Subcutaneous adipose tissue (tissue), 4 donors: ENCODE results near the gene HSFX4. TPM values are rescaled to one million over a fixed set of nuclear protein-coding genes. Genes with fewer than 3 reads are reported as not detected.

Experiments used
- total RNA-seq, 4 donors: library from RNA; depleted of rRNA; stranded (reverse); fragments of >200 nt; gene quantifications; one replicate each; pipeline ENCODE4 v1.1.0, GENCODE V29; 2016
- TF ChIP-seq, protein P1 (sequence below): fragments of 450-650 bp; IDR thresholded peaks from one replicate; pipeline ENCODE4 v1.5.1; 2016; ENCODE audit warnings: low read depth, mild to moderate bottlenecking, control low read depth, antibody characterized with exemption, moderate library complexity

Gene HSFX4
- total RNA-seq, 4 donors from 2014 or later, result not detected

DNA sequence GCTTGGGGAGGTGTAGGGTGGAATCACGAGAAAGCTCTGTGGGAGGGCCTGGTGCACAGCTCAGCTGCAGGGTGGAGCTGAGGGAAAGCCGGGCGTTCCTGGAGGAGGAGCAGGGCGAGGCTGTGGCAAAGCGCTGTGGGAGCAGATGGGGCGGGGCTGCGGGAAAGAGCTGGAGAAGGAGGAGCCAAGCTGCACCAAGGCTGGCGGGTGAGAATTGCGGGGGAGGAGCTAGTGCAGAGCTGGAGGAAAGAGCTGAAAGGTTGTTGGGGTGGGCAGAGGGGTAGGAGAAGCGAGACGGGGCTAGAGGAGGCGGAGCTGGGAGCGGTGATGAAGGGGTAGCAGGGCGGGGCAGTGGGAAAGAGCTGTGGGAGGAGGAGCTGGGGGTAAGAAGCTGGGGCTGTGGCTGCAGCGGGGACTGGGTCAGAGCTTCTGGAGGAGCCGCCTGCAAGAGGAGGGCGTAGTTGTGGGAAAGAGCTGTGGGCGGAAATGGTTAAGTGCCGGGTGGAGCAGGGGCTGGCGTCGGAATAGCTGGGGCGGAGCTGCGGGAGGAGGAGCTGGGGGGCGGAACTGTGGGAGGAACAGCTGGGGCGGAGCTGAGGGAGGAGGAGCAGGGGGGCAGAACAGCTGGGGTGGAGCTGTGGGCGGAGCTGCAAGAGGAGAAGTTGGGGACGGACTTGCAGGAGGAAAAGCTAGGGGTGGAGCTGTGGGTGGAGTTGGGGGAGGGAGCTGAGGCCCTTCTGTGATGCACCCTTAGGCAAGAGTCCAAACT is 10.7 kb downstream of the HSFX4 start:
- TF ChIP-seq, protein P1, sequence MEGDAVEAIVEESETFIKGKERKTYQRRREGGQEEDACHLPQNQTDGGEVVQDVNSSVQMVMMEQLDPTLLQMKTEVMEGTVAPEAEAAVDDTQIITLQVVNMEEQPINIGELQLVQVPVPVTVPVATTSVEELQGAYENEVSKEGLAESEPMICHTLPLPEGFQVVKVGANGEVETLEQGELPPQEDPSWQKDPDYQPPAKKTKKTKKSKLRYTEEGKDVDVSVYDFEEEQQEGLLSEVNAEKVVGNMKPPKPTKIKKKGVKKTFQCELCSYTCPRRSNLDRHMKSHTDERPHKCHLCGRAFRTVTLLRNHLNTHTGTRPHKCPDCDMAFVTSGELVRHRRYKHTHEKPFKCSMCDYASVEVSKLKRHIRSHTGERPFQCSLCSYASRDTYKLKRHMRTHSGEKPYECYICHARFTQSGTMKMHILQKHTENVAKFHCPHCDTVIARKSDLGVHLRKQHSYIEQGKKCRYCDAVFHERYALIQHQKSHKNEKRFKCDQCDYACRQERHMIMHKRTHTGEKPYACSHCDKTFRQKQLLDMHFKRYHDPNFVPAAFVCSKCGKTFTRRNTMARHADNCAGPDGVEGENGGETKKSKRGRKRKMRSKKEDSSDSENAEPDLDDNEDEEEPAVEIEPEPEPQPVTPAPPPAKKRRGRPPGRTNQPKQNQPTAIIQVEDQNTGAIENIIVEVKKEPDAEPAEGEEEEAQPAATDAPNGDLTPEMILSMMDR, result no peak

DNA sequence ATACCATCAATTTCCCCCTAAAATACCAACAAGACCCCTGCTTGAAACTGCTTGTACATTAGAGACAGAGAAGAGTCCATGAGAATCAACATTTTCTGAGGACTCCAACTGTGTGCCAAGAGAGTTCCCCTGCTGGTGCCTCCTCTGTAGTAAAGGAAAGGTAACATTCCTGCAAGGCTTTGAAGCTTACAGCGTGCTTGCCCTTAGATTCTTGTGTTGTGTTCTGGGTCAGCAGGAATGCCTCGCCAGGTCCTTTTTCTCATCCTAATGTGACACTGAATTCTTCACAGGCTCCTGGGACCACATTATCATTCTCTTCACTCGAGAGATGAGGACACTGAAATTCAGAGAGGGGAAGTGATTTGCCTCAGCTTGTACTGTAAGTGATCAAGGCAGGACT is 18.6 kb downstream of the HSFX4 start:
- TF ChIP-seq, protein P1, result no peak

DNA sequence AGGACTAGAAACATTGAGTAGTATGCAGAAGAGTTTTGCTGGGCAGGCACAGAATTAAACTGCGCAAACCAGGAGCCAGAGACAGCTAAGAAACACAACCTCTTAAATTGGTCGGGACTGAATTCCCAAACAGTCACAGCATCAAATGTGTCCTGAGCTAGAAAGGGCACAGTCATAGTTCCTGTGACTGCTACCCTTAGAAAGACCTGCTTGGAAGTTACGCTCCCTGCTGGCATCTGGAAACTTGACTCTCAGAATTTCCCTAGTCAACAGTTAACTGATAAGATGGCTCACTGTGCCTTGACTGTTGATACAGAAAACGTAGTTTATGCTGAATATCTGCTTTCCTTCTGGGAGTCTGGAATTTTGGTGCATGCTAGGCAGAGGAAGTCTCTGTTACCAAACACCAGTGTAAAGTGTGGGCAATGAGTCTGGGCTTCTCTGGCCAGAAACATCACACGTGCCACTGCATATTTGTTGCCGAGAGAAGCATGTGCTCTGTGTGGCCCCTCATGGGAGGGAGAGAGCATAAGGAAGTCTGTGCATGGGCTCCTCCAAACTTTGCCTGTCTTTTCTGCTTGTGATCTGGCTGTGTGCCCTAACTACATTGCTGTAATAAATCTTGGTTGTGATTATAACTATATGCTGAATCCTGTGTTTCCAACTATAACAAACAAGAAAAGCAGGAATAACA is 20.5 kb downstream of the HSFX4 start:
- TF ChIP-seq, protein P1, result no peak

DNA sequence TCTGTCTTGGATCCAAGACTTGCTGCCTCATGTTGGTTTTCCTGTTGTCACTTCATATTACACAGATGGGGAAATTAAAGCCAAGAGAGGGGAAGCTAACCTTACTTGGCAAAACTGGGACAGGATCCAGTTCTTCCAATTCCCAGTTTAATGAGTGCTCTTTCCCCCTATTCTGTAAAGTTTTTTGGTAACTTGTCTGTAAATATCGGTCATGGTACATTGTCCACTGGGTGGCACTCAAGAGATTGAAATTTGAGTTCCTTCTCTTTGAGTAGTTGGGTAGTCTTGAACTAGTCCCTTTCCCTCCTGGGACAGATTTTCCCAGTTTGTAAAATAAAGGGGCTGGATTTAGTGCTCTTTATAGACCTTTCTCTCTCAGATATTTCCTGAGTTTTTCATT is 21.3 kb downstream of the HSFX4 start:
- TF ChIP-seq, protein P1, result no peak

DNA sequence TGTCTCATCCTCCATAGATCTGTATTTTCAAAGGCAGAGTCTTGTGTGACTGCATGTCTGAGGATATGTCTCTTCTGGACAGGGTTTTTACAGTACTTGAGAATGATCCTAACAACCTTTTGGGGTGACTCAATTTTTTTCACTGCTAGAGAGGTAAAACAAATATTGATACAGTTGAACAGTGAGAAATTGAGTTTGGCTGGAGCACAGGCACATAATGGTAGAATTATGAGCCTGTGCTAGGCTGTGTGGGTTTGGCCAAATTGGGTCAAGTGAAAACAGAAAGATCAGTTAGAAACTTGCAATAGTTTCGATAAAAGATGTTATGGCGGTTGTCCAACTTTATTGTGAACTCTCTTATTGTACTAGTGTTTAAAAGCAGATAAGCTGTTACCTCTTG is 32.2 kb downstream of the HSFX4 start:
- TF ChIP-seq, protein P1, result no peak

DNA sequence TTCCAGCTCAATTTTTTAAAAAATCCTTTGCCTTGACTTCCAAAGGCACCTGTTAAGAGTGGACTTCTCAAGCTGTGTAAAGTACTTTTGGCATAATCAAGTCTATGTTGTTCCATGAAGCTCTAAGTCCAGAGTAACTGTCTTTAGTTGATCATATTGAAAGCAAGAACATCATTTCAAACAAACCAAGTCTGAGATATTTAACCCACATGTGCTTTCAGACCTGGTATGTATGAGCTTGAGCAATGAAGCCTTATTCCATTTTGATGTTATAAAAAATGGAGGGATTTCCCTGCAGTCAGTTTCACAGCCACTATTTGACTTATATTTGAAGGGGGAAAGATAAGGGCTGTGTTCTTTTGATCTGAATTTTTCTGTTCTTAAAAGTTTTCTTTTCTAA is 32.6 kb downstream of the HSFX4 start:
- TF ChIP-seq, protein P1, result no peak

DNA sequence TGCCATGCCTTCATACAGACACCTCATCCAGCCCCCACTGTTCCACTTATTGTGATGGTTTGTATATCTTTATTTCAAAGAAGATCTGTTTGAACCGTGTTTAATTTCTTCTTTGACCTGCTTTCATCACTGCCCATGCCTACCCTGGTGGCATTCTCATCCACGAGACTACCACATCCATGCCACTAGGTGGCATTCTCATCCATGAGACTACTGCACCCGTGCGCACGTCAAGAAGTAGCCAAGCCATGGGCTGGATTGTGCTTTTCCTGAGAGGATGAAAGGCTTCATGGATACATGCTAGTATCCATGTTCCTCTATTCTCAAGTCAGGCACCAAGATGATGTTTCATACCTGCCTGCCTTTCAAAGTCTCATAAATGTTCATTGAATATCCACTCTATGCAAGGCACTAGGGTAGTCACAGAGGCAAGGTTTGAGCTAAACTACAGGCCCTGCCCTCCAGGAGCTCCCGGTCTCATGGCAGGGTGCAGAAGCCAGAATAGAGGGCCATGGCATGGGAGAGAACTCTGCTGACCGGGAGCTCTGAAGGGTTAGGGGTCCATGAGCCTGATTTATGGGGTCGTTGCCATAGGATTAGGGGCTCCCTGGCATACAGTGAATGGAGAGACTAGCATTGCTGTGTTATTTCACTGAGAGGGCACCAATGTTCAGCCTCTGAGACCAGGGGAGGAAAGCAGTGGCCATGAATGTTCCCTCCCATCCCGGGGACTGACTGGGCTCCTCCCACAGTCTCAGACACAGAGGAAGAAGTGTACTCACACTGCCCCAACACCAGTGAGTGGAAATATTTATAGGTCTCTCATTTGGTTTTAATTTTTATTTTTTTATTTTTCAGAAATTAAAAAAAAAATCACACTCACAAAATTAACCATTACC is 33.7 kb downstream of the HSFX4 start:
- TF ChIP-seq, protein P1, result no peak
